A673 (cell line): ENCODE measurements around the gene FTCD.

Experiments used
- CTCF ChIP-seq: fragments of 300-800, 200-600 bp; sonication (generic); conservative IDR thresholded peaks from 2 replicates; pipeline ENCODE4 v1.5.1; 2017; ENCODE audit warnings: low read depth, mild to moderate bottlenecking, antibody characterized with exemption, low read length, moderate library complexity, mixed read lengths
- EZH2 ChIP-seq: fragments of 200-600 bp; sonication (generic); IDR thresholded peaks from 2 replicates; pipeline ENCODE4 v1.6.1; 2017; ENCODE audit warnings: borderline replicate concordance, low read depth, mild to moderate bottlenecking, mixed read lengths, antibody characterized with exemption, low read length; ENCODE audit not compliant: poor library complexity, severe bottlenecking

GRCh38 chr21:46116776-46117585, 38.4 kb downstream of the FTCD start:
- TF ChIP-seq CTCF (no peak), EZH2 (no peak)
